HG03521 (cell line): Measurements from ENCODE around the gene SDK2.

ENCODE experiments used
- ATAC-seq: cut with Tn5 transposase; IDR thresholded peaks from one replicate; pipeline ENCODE4 v1.9.1; 2021; ENCODE audit warnings: mild to moderate bottlenecking, moderate library complexity; ENCODE audit not compliant: unreplicated experiment

The SDK2 gene

DNA sequence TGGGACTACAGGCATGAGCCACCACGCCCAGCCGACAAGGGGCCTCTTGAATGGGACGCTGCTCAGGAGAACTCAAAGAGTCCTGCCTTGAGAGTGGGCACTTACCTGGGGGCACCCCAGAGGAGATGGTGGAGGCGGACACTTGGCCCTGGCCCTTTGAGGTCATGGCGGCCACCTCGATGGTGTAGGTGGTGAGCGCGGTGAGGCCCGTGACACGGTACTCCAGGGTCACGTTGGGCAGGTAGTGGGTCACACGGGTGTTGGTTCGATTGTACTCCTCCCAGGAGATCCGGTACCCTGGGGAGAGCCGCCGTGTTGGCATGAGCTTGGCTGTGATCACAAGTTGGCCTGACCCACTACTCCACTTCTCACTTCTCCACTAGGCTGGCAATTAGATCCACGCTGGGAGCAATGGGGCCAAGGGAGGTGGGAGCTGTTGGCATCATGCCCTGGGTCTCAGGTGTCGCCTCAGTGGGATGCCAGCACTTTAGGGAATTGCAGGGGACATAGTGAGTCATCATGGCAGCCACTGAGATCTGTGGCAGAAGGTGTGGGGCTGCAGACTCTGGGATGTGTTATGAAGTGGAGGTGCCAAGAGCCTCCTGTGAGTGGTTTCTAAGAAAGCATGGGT, 243.2 kb downstream of the SDK2 start:
- ATAC-seq: no peak

DNA sequence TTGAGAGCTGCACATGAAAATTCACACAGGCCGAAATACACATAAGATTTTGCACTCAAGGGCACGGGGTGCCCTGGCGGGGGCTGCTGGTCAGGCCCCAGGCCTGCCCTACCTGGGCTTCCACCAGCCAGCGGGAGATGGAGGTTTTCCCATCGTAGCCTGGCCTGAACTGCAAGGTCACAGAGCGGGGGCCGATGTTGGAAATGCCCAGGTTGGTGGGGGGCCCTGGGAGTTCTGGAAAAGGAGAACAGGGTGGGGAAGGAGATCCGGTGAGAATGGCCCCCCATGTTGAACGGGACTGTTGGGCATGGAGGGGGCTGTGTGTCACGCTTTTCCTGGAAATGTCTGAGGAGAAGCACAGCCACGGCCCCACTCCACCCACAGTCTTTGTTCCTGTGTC, 245.2 kb downstream of the SDK2 start:
- no peak for ATAC-seq

DNA sequence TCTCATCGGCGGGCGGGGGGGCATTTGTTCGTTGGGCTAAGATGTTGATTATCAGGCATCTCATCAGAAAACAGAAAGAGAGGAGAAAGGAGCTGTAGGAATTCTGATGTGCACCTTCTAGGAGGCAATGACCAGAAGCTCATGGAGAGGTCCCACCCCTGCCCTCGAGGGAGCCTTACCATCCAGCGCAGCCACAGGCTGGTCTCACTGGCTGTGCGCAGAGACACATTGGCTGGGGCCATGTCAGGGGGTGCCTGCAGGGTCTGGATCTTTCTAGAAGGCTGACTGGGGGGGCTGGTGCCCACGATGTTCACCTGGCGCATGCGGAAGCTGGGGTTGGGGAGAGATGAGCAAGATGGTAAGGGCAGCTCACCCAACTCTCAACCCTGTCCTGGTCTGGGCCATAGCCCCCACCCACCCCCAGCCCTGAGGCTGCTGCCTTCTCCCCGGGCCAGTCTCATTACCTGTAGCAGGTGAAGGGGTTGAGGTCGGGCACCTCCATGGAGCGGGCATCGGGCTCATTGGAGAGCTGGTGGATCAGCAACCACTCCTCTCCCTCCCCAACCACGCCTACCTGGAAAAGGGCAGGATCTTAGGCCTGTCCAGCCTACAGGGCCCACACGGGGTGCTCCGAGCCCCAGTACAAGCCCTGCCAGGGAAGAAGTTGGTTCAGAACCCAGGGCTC, 246.2 kb downstream of the SDK2 start:
- no peak for ATAC-seq

DNA sequence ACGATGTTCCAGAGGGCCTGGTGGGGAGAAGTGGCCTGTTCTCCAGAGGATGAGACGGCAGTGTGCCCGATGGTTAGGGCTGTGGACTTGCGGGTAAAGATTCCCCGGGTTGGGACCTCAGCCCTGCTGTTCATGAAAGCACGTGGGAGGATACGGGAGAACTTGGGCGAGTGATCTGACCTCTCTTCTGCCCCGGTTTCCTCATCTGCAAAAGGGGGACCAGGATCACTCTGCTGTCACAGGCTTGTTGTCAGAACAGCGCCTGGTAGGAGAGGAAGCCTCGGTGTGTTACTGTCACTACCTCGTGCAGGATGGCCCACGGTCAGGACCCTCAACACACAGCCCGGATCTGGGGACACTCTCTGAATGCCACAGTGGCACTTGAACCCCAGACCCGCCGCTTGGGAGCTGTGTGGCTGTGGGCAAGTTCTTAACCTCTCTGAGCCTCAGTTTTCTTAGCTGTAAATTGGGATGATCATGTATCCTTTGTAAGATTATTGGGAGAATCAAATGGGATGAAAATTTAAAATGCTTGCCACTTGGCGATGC, 246.9 kb downstream of the SDK2 start:
- no peak for ATAC-seq

DNA sequence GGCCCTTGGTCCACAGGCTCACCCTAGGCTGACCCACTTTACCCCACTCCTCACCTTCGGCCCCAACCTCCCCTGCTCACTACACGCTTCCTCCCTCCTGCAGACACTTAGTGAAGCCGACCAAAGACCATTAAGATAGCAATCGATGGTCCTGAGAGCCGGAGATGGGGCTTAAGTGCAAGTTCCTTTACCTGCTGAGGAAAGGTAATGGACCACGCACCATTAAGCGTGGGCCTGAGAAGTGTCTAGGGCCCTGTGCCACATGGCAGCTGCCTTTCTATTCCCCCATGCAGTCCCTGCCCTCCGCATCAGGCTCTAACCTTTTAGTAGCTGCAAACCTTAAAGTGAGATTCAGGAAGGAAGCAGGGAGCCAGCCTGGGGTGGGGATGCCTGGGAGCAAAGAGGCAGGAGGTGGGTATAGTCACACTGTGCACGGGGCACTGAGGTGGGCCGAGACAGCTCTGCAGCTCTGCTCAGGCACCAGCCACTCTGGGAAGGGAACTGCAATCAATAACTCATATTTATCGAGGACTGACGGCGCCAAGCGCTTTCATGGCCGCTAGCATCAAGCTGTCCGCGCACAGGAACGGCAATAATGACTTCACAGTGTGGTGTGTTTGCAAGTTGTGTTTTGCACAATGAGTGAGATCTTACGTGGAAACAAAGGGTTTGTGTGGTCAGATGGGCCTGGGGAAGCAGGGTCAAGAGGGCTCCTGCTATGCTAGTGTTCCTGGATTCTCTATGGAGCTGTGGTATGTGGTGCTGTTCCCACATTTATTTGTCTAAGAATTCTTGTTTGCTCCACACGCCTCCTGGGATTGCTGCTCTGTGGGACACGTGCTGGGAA, 247.6 kb downstream of the SDK2 start:
- ATAC-seq: no peak

DNA sequence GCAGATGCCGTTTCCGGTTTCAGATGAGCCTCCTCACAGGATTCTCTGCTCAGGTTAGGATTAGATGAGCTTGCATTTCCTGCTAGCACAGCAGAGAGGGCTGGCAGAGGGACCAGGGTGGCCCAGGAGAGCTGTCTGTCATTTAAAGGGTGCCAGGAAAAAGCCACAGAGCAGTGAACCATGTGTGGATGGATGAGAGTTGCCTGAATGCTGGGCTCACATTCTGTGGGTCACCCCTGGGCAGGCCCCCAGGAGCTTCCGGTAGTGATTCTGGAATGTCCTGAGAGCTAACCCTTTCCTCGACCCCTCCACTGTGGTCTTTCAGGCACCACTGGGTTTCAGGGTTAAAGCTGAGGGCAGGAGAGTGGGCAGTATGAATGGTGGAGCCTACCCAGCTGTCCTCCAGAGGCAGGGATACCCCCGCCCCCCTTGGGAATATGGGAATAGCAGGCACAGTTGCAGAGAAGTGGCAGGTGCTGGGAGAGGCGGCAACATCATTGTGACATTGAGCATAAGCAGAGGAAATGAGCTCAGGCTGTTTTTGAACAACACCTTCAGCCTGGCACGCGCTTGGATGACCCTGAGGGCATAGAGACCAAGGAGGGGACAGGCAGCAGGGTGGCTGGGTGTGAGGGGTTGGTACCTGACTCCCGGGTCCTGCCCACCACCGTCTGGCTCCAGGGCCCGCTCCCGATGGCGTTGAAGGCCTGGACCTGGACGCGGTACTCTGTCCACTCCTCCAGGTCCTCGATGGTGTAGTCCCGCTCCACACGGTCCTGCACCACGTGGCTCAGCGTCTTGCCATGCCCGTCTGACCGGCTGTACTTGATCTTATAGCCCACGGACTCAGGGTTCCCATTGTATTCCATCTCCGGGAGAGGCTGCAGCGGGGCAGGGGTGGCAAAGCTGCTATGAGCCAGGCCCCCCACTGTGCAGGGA, 249.5 kb downstream of the SDK2 start:
- ATAC-seq: no peak

DNA sequence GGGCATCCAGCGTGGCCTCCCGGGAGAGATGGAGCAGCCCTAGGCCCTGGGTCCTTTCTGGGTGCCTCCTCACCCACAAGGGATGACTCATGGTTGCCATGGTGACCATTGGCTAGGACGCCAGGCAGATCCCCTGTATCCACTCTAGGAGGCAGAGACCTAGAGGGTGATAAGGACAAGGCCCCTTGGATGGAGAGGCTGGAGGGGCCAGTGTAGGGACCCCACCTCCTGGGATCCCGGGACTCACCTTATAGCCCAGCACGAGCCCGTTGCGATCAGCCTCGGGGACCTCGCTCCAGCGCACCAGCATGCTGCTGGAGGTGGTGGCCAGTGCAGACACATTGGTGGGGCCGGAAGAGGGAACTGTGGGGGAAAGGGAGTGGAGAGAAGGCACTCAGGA, 250.3 kb downstream of the SDK2 start:
- no peak for ATAC-seq

DNA sequence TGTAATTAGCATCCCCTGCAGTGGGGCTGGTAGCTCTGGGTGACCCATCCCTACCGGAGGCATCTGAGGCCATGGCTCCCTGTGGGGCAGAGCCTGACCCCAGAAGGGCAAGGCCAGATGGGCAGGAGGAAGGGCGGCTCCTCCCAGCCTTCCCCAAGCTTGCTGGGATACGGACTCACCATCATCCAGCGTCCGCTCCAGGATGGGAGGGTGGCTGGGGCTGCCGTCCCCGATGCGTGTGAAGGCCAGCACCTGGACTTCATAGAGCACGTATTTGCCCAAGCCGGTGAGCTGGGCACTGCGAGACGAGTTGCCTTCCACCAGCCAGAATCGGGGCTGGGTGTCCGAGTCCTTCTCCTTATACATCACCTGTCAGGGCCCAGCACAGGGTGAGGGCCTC, 250.9 kb downstream of the SDK2 start:
- no peak for ATAC-seq

DNA sequence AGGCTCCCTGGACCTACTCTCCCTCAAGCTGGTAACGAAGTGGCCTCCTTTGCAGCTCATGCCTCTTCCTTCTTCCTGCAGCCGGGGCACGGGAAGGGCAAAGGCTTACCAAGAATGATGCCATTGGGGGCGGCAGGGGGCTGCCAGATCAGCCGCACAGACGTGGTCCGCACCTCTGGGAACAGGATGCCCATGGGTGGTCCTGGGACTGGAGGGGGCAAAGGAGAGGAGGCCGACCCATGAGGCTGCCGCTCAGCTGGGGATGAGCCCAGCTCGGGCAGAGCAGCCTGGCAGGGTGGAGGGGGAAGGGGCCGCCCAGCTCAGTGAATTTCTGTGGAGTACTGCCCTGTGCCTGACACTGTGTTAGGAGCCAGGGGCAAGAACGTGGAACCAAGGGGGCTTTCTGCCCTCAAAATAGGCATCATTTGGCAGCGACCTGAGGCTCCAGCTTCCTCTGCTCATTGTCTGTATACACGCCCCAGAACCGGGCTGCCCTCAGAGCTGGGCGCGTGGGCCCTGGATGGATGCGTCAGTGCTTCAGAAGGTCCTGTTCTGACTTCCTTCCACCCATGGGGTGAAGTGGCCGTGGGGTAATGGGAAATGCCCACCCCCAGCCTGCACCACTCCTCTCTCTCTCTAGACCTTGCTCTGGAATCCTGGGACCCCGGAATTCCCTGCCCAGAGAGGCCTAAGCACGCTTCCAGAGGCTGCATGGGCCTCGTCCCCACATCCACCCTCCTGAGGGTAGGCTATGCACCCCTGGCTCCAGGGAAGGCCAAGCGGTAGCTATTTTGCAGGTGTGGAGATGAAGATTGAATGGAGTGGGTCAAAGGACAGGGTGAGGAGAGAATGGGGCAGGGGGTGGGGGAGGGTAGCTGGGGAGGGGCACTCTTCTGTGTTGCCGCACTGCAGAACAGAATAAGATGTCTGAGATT, 252.6 kb downstream of the SDK2 start:
- ATAC-seq: no peak

DNA sequence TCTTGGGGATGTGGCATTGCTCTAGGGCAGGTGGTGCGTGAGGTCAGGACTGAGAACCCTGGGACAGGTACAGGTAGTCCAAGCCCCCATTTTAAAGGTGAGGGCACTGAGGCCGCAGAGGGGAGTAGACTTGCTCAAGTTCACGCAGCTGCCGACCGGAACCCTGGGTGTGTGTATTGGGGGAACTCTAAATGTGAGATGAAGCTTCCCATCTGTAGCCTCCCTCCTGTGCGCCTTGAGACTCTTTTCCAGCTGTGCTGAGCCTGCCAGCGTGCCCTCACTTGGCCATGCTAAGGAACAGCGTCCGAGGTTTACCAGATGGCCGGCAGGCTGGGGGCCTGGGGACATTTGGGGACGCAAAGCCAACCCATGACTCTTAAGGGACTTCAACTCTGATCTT, 253.4 kb downstream of the SDK2 start:
- no peak for ATAC-seq

DNA sequence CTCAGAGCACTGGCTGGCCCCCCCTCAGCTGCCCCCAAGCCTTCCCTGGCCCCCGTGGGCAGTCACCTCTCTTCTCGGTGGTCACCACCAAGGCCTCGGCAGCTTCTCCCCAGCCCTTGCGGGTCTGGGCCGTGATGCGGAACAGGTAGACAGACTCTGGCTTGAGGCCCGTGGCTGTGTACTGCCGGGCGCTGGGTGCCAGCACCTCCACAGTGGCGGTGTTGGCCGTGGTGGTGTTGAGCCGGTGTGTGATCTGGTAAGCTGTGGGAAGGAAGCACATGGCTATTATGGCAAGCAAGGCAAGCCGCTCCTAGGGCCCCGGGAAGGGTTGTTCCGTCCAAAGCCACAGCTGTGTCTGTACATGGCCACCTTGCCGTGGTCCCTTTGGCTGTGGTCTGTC, 254.0 kb downstream of the SDK2 start:
- no peak for ATAC-seq

DNA sequence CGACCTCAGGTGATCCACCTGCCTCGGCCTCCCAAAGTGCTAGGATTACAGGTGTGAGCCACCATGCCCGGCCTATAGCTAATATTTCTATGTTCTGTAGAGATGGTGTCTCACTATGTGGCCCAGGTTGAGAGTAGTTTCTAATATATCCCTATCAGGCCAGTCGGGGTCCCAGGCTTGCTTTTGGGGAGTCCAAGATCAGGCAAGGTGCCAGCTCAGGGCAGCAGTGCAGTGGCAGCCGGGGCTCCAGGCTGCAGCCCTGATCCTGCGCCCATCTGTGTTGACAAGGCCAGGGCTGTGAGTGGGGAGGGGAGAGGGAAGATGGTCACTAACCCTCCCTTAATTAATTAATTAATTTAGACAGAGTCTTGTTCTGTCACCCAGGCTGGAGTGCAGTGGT, 254.8 kb downstream of the SDK2 start:
- ATAC-seq: no peak

DNA sequence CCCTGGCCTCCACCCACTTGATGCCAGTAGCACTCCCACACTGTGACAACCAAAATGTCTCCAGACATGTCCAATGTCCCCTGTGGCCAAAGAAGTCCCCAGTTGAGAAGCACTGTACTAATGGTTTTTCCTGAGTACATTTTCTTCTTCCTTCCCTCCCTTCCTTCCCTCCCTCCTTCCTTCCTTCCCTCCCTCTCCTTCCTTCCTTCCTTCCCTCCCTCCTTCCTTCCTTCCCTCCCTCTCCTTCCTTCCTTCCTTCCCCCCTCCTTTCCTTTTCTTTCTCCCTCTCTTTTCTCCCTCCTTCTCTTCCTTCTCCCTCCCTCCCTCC, 255.7 kb downstream of the SDK2 start:
- no peak for ATAC-seq

DNA sequence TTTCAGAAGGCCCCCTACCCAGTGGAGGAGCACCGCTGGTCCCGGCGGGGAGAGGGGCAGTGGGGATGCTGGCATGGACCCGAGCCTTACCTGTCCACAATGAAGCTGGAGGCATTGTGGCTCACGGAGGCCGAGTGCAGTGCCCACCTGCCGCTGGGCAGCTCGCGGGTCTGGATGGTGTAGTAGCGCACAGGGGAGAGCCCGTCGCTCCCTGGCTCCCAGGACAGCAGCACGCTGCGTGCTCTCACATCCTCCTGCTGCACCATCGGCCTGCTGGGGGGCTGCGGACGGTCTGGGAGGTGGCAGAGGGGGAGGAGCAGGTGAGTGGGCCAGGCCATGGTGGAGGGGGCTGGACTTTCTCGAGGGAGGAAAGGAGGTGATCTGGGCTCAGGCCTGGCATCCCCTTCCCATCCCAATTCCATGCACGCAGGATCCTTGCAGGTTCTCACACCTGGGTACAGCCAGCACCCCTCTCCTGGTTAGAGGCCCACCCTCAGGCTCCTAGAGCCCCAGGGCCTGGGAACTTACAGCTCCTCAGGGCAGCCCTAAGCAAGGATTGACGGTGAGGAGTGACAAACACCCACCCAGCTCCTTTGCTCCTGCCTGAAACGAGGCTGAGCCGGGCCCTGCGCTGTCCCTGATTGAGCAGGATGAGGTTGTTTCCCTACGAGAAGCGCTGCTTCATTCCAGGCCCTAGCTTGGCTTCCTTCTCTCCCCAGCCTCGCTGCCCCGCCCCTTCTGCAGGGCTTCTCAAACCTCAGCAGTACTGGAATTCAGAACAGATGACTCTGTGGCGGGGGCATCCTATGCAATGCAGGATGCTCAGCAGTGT, 256.3 kb downstream of the SDK2 start:
- no peak for ATAC-seq

DNA sequence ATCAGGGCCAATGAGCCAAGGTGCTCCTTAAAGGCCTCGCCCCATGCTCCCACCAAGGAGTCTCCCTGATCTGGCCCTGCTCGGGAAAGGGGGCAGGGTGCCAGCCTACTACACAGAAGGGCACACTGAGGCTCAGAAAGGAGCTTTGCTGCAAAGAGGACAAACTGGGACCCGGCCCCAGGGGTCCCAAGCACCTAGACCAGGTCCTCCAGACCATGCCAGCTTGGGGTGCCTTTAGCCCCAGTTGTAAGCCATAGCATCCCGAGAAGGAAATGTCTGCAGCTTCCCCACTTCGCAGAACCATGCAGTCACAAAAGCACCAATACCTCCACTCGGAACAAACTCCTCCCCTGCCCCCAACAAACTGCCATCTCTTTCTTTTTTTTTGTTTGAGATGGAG, 257.7 kb downstream of the SDK2 start:
- no peak for ATAC-seq

DNA sequence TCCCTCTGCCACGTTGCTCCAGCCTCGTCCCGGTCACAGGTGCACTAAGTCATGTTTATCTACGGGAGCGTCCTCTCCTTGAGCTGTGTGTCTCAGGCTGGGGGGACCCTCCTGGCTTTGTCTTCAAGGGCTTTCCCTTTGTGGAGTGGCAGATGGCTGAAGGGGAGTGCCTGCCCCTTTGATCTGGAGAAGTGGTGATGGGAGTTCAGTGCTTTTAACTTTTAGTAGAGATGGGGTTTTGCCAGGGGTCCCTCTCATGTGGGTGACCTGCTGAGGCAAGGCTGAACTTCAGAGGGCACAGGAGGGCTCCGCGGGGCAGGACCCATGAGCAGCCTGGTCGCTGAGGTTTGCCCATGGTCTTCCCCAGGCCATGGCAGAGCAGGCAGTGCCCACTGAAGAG, 259.3 kb downstream of the SDK2 start:
- no peak for ATAC-seq

DNA sequence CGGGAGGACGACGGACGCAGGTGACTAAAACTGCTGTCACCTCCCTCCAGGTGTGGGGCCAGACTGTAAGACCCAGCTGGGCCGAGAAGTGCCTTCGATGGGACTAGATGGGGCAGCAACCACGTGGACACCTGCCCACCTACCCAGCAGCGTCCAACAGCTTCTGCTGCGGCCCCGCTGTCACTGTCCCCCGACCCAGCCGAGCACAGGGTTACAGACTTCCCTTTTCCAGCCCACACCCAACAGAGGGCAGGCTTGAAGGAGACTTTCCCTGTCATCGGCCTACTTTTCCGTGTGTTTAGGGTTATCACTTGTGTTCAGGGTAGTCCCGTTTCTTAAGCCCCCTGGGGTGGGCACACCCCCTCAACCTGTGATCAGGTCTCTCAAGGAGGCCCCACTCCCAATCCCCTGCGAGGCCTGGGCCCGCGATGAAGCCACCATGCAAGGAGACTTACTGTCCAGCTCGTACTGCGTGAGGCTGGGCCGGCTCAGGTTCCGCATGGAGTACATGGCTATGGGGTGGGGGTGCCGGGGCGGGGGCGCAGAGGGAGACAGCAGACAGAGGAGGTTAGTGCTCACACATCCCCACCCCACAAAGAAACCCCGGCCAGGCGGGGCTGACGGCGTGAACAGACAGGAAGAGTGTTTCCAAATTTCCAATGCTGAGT, 263.7 kb downstream of the SDK2 start:
- no peak for ATAC-seq

DNA sequence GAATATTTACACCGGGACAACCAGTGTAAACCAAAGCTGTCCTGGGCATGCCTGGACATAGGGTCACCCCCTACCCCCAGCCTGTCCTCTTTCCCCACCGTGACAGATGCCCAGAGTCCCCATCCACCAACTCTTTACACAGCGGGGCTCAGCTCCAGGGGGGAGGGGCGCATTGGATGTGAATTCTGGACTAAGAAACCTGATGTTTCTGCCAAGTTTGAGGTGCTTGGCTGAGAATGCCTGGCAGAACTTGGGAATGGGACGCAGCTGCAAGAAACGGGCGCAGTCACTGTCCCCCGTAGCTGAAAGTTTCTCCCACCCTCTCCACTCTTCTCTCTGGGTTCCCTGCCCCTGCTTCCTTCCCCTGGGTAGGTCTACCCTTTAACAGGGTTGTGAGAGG, 264.4 kb downstream of the SDK2 start:
- ATAC-seq: no peak
